Muscle layer of duodenum (tissue), 2 donors: Measurements from ENCODE around the gene LRRC51.
"Not testable (repeated sequence)": the region's sequence is repeated elsewhere in the genome, so short reads cannot be mapped to it uniquely, and the experiment has no call there.

Experiments used
- H3K27ac ChIP-seq: one replicate; pipeline ENCODE4 v1.7.0; 2013; ENCODE audit warnings: mild to moderate bottlenecking, low read length
- H3K27me3 ChIP-seq: one replicate; pipeline ENCODE4 v1.7.0; 2013; ENCODE audit warnings: low read depth, mild to moderate bottlenecking, control low read depth, low read length
- H3K36me3 ChIP-seq, 2 donors: one replicate each; pipeline ENCODE4 v1.7.0; 2013; ENCODE audit warnings: low read length in 2 of 2, control low read depth in 1 of 2, mild to moderate bottlenecking in 1 of 2; ENCODE audit not compliant: insufficient read depth in 2 of 2, control insufficient read depth in 1 of 2
- H3K4me1 ChIP-seq, 2 donors: one replicate each; pipeline ENCODE4 v1.7.0; 2013; ENCODE audit warnings: low read length in 2 of 2, mild to moderate bottlenecking in 2 of 2, control low read depth in 1 of 2, moderate library complexity in 1 of 2; ENCODE audit not compliant: insufficient read depth in 2 of 2, control insufficient read depth in 1 of 2
- H3K4me3 ChIP-seq, 2 donors: one replicate each; pipeline ENCODE4 v1.7.0; 2013; ENCODE audit warnings: low read length in 2 of 2, low read depth in 1 of 2, mild to moderate bottlenecking in 1 of 2
- H3K9me3 ChIP-seq, 2 donors: one replicate each; pipeline ENCODE4 v1.7.0; 2013; ENCODE audit warnings: low read length in 2 of 2, control low read depth in 1 of 2, mild to moderate bottlenecking in 1 of 2; ENCODE audit not compliant: control insufficient read depth in 1 of 2
- donor health status: healthy.

Gene LRRC51

GRCh38 chr11:72142543-72142942 lies 61.9 kb downstream of the LRRC51 start:
- H3K4me1 ChIP-seq, H3K36me3 ChIP-seq, H3K4me3 ChIP-seq, H3K27me3 ChIP-seq, H3K9me3 ChIP-seq, H3K27ac ChIP-seq: not testable (repeated sequence)

DNA sequence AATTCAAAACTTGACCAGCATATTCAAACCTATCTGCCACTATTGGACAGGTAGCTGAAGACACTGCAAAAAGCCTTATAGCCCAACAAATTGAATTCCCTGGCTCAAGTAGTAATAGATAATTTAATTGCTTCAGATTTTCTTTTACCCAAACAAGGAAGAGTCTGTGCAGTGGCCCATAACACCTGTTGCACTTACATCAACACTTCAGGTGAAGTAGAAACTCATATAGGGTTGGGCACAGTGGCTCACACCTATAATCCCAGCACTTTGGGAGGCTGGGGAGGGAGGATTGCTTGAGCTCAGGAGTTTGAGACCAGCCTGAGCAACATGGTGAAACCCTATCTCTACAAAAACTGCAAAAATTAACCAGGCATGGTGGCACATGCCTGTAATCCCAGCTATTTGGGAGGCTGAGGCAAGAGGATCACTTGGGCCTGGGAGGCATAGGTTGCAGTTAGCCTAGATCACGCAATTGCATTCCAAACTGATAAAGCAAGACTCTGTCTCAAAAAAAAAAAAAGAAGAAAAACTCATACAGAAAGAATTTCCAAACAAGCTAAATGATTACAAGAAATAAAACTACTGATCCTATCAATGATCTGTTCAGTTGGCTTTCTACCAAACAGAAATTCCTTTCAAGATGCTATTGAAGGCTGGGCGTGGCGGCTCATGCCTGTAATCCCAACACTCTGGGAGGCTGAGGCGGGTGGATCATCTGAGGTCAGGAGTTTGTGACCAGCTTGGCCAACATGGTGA lies 64.3 kb downstream of the LRRC51 start:
- no peaks in the 10 kb centered on the region for H3K27me3 ChIP-seq
- H3K27ac ChIP-seq = no peak overlapping the region
- H3K4me3 ChIP-seq = no peak overlapping the region
- no peaks in the 10 kb centered on the region for H3K36me3 ChIP-seq
- no peaks in the 10 kb centered on the region for H3K4me1 ChIP-seq
- no peaks in the 10 kb centered on the region for H3K9me3 ChIP-seq
